Activated CD4-positive, CD25-positive, alpha-beta regulatory T cell treated with anti-CD3 and anti-CD28 coated beads, Interleukin-2, amount 50 U/mL, for 16 hours (primary cell): ENCODE measurements around the gene ARID4B.

Experiments
- DNase-seq: peaks from one replicate; pipeline ENCODE4 v3.0.0-alpha.2; 2020; ENCODE audit warnings: low read depth, low spot score

The ARID4B gene

DNA sequence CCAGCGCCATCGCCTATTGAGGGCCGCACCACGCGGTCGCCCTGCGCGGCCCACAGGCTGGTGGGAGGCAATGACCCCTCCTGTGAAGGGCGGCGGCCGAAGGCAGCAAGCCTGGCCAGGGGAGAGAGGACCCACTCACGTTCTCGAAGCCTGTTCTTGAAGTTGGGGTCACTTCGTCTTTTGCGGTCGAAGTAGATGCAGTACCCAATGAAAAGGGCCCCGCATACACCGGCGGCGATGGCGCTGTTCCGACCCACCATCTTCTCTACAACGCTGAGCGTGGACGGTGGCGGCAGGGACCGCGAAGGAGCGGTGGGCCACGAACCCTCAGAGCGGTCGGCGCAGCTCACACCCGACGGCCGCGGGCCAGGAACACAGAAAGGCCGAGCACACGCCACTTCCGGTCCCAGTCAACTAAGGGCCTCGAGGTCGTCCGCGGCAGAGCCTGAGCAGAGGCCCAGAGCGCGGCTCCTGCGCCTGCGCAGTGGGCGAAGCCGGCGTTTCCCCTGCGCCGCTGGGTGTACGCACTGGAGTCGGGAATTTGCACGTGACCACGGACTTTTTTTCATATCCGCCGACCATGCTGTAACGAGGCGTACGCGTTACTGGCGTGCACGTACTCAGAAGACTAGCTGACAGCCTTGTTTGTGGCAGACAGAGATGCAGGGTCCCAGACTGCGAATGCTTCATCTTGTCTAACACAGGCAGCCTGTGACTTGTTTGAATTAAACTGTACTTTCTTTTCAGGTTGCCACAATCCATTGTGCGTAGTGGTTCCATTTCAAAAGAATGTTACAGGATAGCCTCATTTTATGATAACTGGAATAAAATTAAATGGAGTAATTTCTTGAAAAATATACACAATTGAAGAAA, 199.3 kb downstream of the ARID4B start, which contains the start of gene TOMM20:
TOMM20 (minus strand) TSS at position 382 of the 873 bp plus-strand sequence; CDS start at position 260, 122 bp downstream.
- DNase-seq, result peak; percentile 88

- no peak for DNase-seq
Measured at GRCh38 chr1:235127732-235128455, 200.1 kb downstream of the ARID4B start.

GRCh38 chr1:235127203-235127602, 200.8 kb downstream of the ARID4B start:
- DNase-seq, result no peak

GRCh38 chr1:235124665-235125064, 203.3 kb downstream of the ARID4B start:
- no peak for DNase-seq

GRCh38 chr1:235124111-235124510, 203.9 kb downstream of the ARID4B start:
- no peak for DNase-seq

DNA sequence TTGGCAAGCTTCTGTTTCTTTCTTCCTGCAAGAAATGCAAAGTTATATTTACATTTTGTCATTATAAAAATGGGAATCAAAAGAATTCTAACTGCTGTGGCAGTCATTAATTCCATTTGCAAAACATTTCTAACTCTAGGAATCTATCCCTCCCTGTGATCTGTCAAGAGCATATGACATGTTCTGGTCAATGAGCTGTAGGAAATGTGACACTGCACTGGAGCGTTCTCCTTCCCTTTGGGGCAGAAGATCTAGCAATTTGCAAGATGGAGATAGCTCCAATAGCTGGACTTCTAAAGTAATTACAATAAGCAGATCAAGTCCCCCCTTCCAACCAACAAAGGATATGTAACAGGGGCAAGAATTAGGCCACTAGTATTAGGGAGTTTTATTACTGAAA, 205.6 kb downstream of the ARID4B start:
- DNase-seq, result no peak
